ENCODE results near the gene BMF.
"Not testable (repeated sequence)": the region's sequence is repeated elsewhere in the genome, so short reads cannot be mapped to it uniquely, and the experiment has no call there.

DNA sequence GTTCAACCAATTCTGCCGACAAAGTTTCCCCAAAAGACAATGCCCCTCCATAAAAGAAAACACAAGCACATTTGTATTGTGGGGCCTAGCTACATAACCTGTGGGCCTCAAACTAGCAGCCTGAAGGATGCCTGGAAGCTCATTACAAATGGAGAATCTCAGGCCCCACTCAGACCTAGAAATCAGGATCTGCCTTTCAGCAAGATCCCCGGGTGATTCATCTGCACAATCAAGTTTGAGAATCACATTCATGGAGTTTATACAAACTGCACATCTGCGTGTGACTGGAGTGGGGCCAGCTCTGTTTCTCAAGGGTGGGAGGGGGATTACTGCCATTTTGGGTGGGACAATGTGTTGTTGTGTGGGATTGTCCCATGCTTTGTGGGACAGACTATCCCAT lies 15.7 kb upstream of the BMF start:
- not testable (repeated sequence) for TF ChIP-seq CTCF, POLR2A (IDR thresholded peaks at IDR 0.05)

Data from prostate gland (tissue), 2 donors.